Thyroid gland (tissue), 4 donors: ENCODE measurements around the gene CCDC183. TPM values are rescaled to one million over a fixed set of nuclear protein-coding genes. Genes with fewer than 3 reads are reported as not detected.

ENCODE experiments used
- DNase-seq, 2 donors: peaks; one replicate each; pipeline ENCODE4 v3.0.0-alpha.2; 2019
- H3K27ac ChIP-seq, 3 donors: fragments of 200-600 bp; sonication (generic); 1 replicate in 2 of 3; 2 replicates in 1 of 3; pipeline ENCODE4 v1.5.1; 2016 to 2019; ENCODE audit warnings: mild to moderate bottlenecking in 1 of 3, moderate library complexity in 1 of 3
- H3K27me3 ChIP-seq: fragments of 200-600 bp; sonication (generic); one replicate; pipeline ENCODE4 v1.5.1; 2019
- H3K36me3 ChIP-seq, 2 donors: fragments of 200-600 bp; sonication (generic); one replicate each; pipeline ENCODE4 v1.5.1; 2016 to 2019
- H3K4me1 ChIP-seq, 2 donors: fragments of 200-600 bp; sonication (generic); one replicate each; pipeline ENCODE4 v1.5.1; 2017 to 2019
- H3K4me3 ChIP-seq, 3 donors: fragments of 200-600 bp; sonication (generic); replicated peaks in 1 of 3; 1 replicate in 2 of 3; 2 replicates in 1 of 3; pipeline ENCODE4 v1.5.1; 2016; ENCODE audit warnings: mild to moderate bottlenecking in 1 of 3
- H3K9me3 ChIP-seq: fragments of 200-600 bp; sonication (generic); one replicate; pipeline ENCODE4 v1.5.1; 2017
- CTCF ChIP-seq, 6 experiments: fragments of 200-600 bp in 3 of 6; fragments of 450-650 bp in 3 of 6; sonication (generic) in 3 of 6; IDR thresholded peaks; one replicate each; pipeline ENCODE4 v1.5.1; 2016 to 2019; ENCODE audit warnings: antibody characterized with exemption in 6 of 6, mild to moderate bottlenecking in 2 of 6, inconsistent platforms in 1 of 6, moderate library complexity in 1 of 6
- POLR2A ChIP-seq, 2 donors: fragments of 450-650 bp; IDR thresholded peaks; one replicate each; pipeline ENCODE4 v1.6.1; 2017; ENCODE audit warnings: antibody characterized with exemption in 2 of 2, mild to moderate bottlenecking in 2 of 2, moderate library complexity in 1 of 2
- WGBS, 2 donors: methylation state at CpG; one replicate each; pipeline ENCODE4 v1.1.5; 2017; 5-methylcytosine and 5-hydroxymethylcytosine counted together
- intact Hi-C: fragments of 100-400 bp; cut with DNase I; formaldehyde crosslinking; loops from one replicate; pipeline ENCODE4 v1.15.1; 2023
- total RNA-seq, 4 donors: library from RNA; depleted of rRNA; stranded (reverse); fragments of >200 nt; gene quantifications; one replicate each; pipeline ENCODE4 v1.2.3, GENCODE V29; 2016

The CCDC183 gene
- total RNA-seq, 4 donors from 2014 or later = 1.3 to 4.6 (median 2.8) TPM

- WGBS, 2 donors = 92 to 95% methylated on average over 14 to 17 of the region's 20 CpGs
- no peaks in the 10 kb centered on the region for H3K36me3 ChIP-seq
- no peak for DNase-seq
- intact Hi-C loops = no loop called here
- no peak overlapping the region for H3K4me3 ChIP-seq
- peaks cover 9 to 18% of the 10 kb centered on the region in 2 donors for H3K4me1 ChIP-seq
- TF ChIP-seq CTCF (IDR thresholded peaks at IDR 0.05) (no peak), POLR2A (IDR thresholded peaks at IDR 0.05) (no peak)
- no peaks in the 10 kb centered on the region for H3K9me3 ChIP-seq
- H3K27me3 ChIP-seq = no peaks in the 10 kb centered on the region
- H3K27ac ChIP-seq = peak overlapping the region in 2 of 3 donors; percentile 65 to 70
Observed at GRCh38 chr9:136757328-136757727, 38.8 kb upstream of the CCDC183 start.

- WGBS, 2 donors = 48 to 63% methylated on average over 5 to 6 of the region's 20 CpGs
- intact Hi-C loops = no loop called here
- H3K4me1 ChIP-seq = peaks cover 9 to 18% of the 10 kb centered on the region in 2 donors
- no peaks in the 10 kb centered on the region for H3K36me3 ChIP-seq
- peak overlapping the region; percentile 65 to 79 (median 70) for H3K27ac ChIP-seq
- H3K4me3 ChIP-seq = no peak overlapping the region
- TF ChIP-seq POLR2A (IDR thresholded peaks at IDR 0.05) (no peak), CTCF (IDR thresholded peaks at IDR 0.05) (no peak)
- no peaks in the 10 kb centered on the region for H3K27me3 ChIP-seq
- no peaks in the 10 kb centered on the region for H3K9me3 ChIP-seq
- DNase-seq = peak; percentile 45 to 51
Observed at GRCh38 chr9:136757751-136758140, 38.4 kb upstream of the CCDC183 start.

GRCh38 chr9:136759001-136759400 lies 37.1 kb upstream of the CCDC183 start:
- Histone ChIP-seq H3K27ac (no peak overlapping the region), H3K36me3 (no peaks in the 10 kb centered on the region), H3K4me1 (peaks cover 9 to 18% of the 10 kb centered on the region in 2 donors), H3K9me3 (no peaks in the 10 kb centered on the region), H3K4me3 (no peak overlapping the region), H3K27me3 (no peaks in the 10 kb centered on the region)
- intact Hi-C loops = no loop called here
- no peak for DNase-seq
- WGBS, 2 donors = 77 to 100% methylated on average over 1 to 4 of the region's 9 CpGs
- TF ChIP-seq CTCF (IDR thresholded peaks at IDR 0.05) (no peak), POLR2A (IDR thresholded peaks at IDR 0.05) (no peak)

- no peaks in the 10 kb centered on the region for H3K36me3 ChIP-seq
- intact Hi-C loops = no loop called here
- H3K4me3 ChIP-seq = no peak overlapping the region
- 89 to 90% methylated on average over 23 to 24 of the region's 27 CpGs for WGBS, 2 donors
- no peaks in the 10 kb centered on the region for H3K27me3 ChIP-seq
- H3K9me3 ChIP-seq = no peaks in the 10 kb centered on the region
- no peak overlapping the region for H3K27ac ChIP-seq
- H3K4me1 ChIP-seq = peaks cover 9 to 18% of the 10 kb centered on the region in 2 donors
- TF ChIP-seq POLR2A (IDR thresholded peaks at IDR 0.05) (no peak), CTCF (IDR thresholded peaks at IDR 0.05) (no peak)
- DNase-seq = no peak
Observed at GRCh38 chr9:136759436-136760325, 36.5 kb upstream of the CCDC183 start.

- 75 to 76% methylated on average over 20 to 21 of the region's 25 CpGs for WGBS, 2 donors
- TF ChIP-seq POLR2A (IDR thresholded peaks at IDR 0.05) (no peak), CTCF (IDR thresholded peaks at IDR 0.05) (no peak)
- DNase-seq = no peak
- Histone ChIP-seq H3K4me1 (peaks cover 9 to 18% of the 10 kb centered on the region in 2 donors), H3K27ac (no peak overlapping the region), H3K36me3 (no peaks in the 10 kb centered on the region), H3K27me3 (no peaks in the 10 kb centered on the region), H3K9me3 (no peaks in the 10 kb centered on the region), H3K4me3 (no peak overlapping the region)
- intact Hi-C loops = no loop called here
Observed at GRCh38 chr9:136760424-136760823, 35.7 kb upstream of the CCDC183 start.
